Measurements from ENCODE around the gene SERTAD2. TPM values are rescaled to one million over a fixed set of nuclear protein-coding genes. Genes with fewer than 3 reads are reported as not detected.
A peak's percentile ranks its signal among the peaks of the same experiment; 100 is the strongest.

SERTAD2 gene
- total RNA-seq, 1 experiment from 2014 or later: 19.8 TPM

DNA sequence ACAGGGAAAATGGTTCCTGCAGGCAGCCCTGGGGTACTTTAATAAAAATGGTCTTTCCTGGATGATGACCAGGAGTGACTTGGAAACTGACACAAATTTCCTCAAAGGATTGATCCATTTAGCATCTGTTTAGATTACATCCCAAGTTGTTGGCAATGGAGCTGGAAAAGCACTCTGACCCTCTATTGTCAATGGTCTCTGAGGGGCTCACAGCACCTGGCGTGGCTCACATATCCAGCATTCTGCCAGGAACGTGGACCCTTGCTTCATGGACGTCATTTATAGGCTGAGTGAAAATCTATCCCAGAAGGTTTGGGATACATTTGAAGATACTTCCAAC, 43.8 kb downstream of the SERTAD2 start:
- Histone ChIP-seq H3K9me3 (ENCODE audit: low read length) (no peaks in the 10 kb centered on the region), H3K36me3 (ENCODE audit: low read depth, low read length) (no peaks in the 10 kb centered on the region), H2AFZ (ENCODE audit: low read length) (peak overlapping the region; percentile 70; the same call in 1 of the 2 replicates), H3K27me3 (ENCODE audit: low read length) (no peaks in the 10 kb centered on the region), H3K27ac (ENCODE audit: low read length) (no peak overlapping the region), H3K9ac (ENCODE audit: low read length) (no peak overlapping the region), H3F3A (ENCODE audit: low read length, unreplicated experiment) (no peaks in the 10 kb centered on the region), H3K79me2 (ENCODE audit: low read length) (no peaks in the 10 kb centered on the region), H3K4me3 (ENCODE audit: low read length) (no peak overlapping the region), H4K20me1 (ENCODE audit: low read length) (no peaks in the 10 kb centered on the region), H3K9me2 (replicated peaks; ENCODE audit: low read length) (no peaks in the 10 kb centered on the region), H3K4me2 (ENCODE audit: low read length) (no peak overlapping the region), H3K4me1 (ENCODE audit: insufficient read depth, low read length) (peaks cover 31% of the 10 kb centered on the region)
- ATAC-seq (no peak), DNase-seq (no peak)
- CTCF ChIA-PET: no interaction called here
- BruUV-seq (replicated peaks): no TSS peak
- POLR2A ChIA-PET (ENCODE audit: unreplicated experiment): no interaction called here
- TF ChIP-seq EZH2 (IDR thresholded peaks at IDR 0.05; ENCODE audit: low read length, unreplicated experiment) (no peak), EZH2phosphoT487 (IDR thresholded peaks at IDR 0.05; ENCODE audit: borderline replicate concordance, low read length) (no peak)
- TF ChIP-seq, protein P1, sequence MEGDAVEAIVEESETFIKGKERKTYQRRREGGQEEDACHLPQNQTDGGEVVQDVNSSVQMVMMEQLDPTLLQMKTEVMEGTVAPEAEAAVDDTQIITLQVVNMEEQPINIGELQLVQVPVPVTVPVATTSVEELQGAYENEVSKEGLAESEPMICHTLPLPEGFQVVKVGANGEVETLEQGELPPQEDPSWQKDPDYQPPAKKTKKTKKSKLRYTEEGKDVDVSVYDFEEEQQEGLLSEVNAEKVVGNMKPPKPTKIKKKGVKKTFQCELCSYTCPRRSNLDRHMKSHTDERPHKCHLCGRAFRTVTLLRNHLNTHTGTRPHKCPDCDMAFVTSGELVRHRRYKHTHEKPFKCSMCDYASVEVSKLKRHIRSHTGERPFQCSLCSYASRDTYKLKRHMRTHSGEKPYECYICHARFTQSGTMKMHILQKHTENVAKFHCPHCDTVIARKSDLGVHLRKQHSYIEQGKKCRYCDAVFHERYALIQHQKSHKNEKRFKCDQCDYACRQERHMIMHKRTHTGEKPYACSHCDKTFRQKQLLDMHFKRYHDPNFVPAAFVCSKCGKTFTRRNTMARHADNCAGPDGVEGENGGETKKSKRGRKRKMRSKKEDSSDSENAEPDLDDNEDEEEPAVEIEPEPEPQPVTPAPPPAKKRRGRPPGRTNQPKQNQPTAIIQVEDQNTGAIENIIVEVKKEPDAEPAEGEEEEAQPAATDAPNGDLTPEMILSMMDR (conservative IDR thresholded peaks at IDR 0.05; ENCODE audit: low read depth, low read length): no peak
- intact Hi-C loops (cut with micrococcal nuclease): no loop called here

DNA sequence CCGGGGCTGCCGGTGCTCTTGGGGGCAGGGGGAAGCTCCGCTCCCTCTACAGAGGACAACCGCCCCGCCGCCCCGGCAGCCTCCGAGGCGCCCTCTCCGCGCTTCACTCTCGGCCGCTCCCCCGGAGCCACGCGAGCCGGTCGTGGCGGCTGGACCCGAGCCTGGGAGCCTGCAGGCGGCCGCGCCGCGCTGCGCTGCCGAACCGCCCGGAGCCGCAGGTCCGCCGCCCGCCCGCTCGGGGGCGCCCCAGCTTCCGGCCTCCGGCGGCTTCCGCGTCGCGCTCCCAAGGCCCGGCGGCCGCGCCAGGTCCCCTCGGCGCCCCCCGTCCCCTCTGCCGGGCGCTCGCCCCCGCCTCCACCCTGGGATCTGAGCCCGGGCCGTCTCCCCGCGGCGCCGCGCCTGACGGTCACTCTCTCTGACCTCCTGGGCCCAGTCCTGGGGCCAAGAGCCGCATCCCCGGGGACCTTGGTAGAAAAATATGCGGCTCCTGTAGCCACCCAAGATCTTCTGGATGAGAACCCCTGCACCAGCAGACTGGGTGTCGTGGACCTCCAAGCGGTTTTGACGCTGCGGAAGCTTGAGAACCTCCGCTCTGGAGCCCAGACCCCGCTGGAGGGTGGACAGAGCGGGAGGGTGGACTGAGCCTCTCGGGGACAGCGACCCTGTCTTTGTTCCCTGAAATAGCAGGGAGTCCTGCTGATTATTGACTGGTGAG, 44.3 kb downstream of the SERTAD2 start:
- intact Hi-C loops (cut with micrococcal nuclease): no loop called here
- no peaks in the 10 kb centered on the region for H3K27me3 ChIP-seq (ENCODE audit: low read length)
- BruUV-seq (replicated peaks): no TSS peak
- H3K36me3 ChIP-seq (ENCODE audit: low read depth, low read length): no peaks in the 10 kb centered on the region
- H3K9me2 ChIP-seq (replicated peaks; ENCODE audit: low read length): no peaks in the 10 kb centered on the region
- peak overlapping the region; percentile 41 for H3K4me2 ChIP-seq (ENCODE audit: low read length)
- H3K4me3 ChIP-seq (ENCODE audit: low read length): no peak overlapping the region
- no peaks in the 10 kb centered on the region for H3K79me2 ChIP-seq (ENCODE audit: low read length)
- POLR2A ChIA-PET (ENCODE audit: unreplicated experiment): interaction anchor here (0.6 kb wide), 1 partner anchor 271 kb away, joined by 4 read pairs; no protein-coding TSS in a partner anchor
- 0 out of 2 replicates have a peak overlapping the region, but pooled peaks have one; percentile 19 for H3K9ac ChIP-seq (ENCODE audit: low read length)
- no peaks in the 10 kb centered on the region for H3K9me3 ChIP-seq (ENCODE audit: low read length)
- peak overlapping the region; percentile 70 for H2AFZ ChIP-seq (ENCODE audit: low read length)
- CTCF ChIA-PET: no interaction called here
- DNase-seq (peak; percentile 32), ATAC-seq (peak; percentile 58)
- no peak overlapping the region for H3K27ac ChIP-seq (ENCODE audit: low read length)
- no peak for TF ChIP-seq EZH2phosphoT487 (IDR thresholded peaks at IDR 0.05; ENCODE audit: borderline replicate concordance, low read length)
- no peak for TF ChIP-seq EZH2 (IDR thresholded peaks at IDR 0.05; ENCODE audit: low read length, unreplicated experiment)
- TF ChIP-seq, protein P1 (conservative IDR thresholded peaks at IDR 0.05; ENCODE audit: low read depth, low read length): no peak
- peaks cover 31% of the 10 kb centered on the region for H3K4me1 ChIP-seq (ENCODE audit: insufficient read depth, low read length)
- H3F3A ChIP-seq (ENCODE audit: low read length, unreplicated experiment): no peaks in the 10 kb centered on the region
- H4K20me1 ChIP-seq (ENCODE audit: low read length): no peaks in the 10 kb centered on the region

DNA sequence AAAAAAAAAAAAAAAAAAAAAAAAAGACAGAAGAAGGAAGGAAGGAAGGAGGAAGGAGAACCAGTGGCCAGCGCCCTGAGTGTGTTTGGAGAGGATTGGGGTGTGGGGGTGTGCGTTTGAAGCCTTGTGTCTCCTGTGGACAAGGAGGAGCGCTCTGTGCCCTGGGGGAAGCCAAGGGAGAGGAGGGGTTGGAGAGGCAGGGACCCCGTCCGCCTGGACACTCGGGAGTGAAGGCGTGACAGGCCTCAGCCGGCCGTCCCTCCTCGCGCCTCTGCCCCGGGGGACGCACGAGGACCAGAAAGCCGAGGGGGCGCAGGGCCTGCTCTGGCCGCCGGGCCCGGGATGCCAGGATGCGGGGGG, 44.9 kb downstream of the SERTAD2 start:
- no peaks in the 10 kb centered on the region for H3K36me3 ChIP-seq (ENCODE audit: low read depth, low read length)
- POLR2A ChIA-PET (ENCODE audit: unreplicated experiment): interaction anchor here (0.6 kb wide), 1 partner anchor 272 kb away, joined by 4 read pairs; no protein-coding TSS in a partner anchor
- CTCF ChIA-PET: no interaction called here
- no peak overlapping the region for H2AFZ ChIP-seq (ENCODE audit: low read length)
- H3K9ac ChIP-seq (ENCODE audit: low read length): no peak overlapping the region
- no peak overlapping the region for H3K4me3 ChIP-seq (ENCODE audit: low read length)
- H3K27ac ChIP-seq (ENCODE audit: low read length): no peak overlapping the region
- no peaks in the 10 kb centered on the region for H3K9me3 ChIP-seq (ENCODE audit: low read length)
- no peaks in the 10 kb centered on the region for H3K79me2 ChIP-seq (ENCODE audit: low read length)
- intact Hi-C loops (cut with micrococcal nuclease): no loop called here
- peaks cover 31% of the 10 kb centered on the region for H3K4me1 ChIP-seq (ENCODE audit: insufficient read depth, low read length)
- H3F3A ChIP-seq (ENCODE audit: low read length, unreplicated experiment): no peaks in the 10 kb centered on the region
- DNase-seq (no peak), ATAC-seq (peak; percentile 10)
- no peaks in the 10 kb centered on the region for H4K20me1 ChIP-seq (ENCODE audit: low read length)
- BruUV-seq (replicated peaks): no TSS peak
- peak overlapping the region; percentile 41; the same call in 1 of the 2 replicates for H3K4me2 ChIP-seq (ENCODE audit: low read length)
- H3K27me3 ChIP-seq (ENCODE audit: low read length): no peaks in the 10 kb centered on the region
- TF ChIP-seq, protein P1 (conservative IDR thresholded peaks at IDR 0.05; ENCODE audit: low read depth, low read length): no peak
- TF ChIP-seq EZH2 (IDR thresholded peaks at IDR 0.05; ENCODE audit: low read length, unreplicated experiment) (no peak), EZH2phosphoT487 (IDR thresholded peaks at IDR 0.05; ENCODE audit: borderline replicate concordance, low read length) (no peak)
- no peaks in the 10 kb centered on the region for H3K9me2 ChIP-seq (replicated peaks; ENCODE audit: low read length)

Data from PC-3 (cell line).